Muscle layer of duodenum (tissue), 2 donors: ENCODE data around the gene NIPSNAP2.

ENCODE experiments used
- H3K27ac ChIP-seq: one replicate; pipeline ENCODE4 v1.7.0; 2013; ENCODE audit warnings: mild to moderate bottlenecking, low read length
- H3K27me3 ChIP-seq: one replicate; pipeline ENCODE4 v1.7.0; 2013; ENCODE audit warnings: low read depth, mild to moderate bottlenecking, control low read depth, low read length
- H3K36me3 ChIP-seq, 2 donors: one replicate each; pipeline ENCODE4 v1.7.0; 2013; ENCODE audit warnings: low read length in 2 of 2, control low read depth in 1 of 2, mild to moderate bottlenecking in 1 of 2; ENCODE audit not compliant: insufficient read depth in 2 of 2, control insufficient read depth in 1 of 2
- H3K4me1 ChIP-seq, 2 donors: one replicate each; pipeline ENCODE4 v1.7.0; 2013; ENCODE audit warnings: low read length in 2 of 2, mild to moderate bottlenecking in 2 of 2, control low read depth in 1 of 2, moderate library complexity in 1 of 2; ENCODE audit not compliant: insufficient read depth in 2 of 2, control insufficient read depth in 1 of 2
- H3K4me3 ChIP-seq, 2 donors: one replicate each; pipeline ENCODE4 v1.7.0; 2013; ENCODE audit warnings: low read length in 2 of 2, low read depth in 1 of 2, mild to moderate bottlenecking in 1 of 2
- H3K9me3 ChIP-seq, 2 donors: one replicate each; pipeline ENCODE4 v1.7.0; 2013; ENCODE audit warnings: low read length in 2 of 2, control low read depth in 1 of 2, mild to moderate bottlenecking in 1 of 2; ENCODE audit not compliant: control insufficient read depth in 1 of 2
- donor health status: healthy.

The NIPSNAP2 gene

DNA sequence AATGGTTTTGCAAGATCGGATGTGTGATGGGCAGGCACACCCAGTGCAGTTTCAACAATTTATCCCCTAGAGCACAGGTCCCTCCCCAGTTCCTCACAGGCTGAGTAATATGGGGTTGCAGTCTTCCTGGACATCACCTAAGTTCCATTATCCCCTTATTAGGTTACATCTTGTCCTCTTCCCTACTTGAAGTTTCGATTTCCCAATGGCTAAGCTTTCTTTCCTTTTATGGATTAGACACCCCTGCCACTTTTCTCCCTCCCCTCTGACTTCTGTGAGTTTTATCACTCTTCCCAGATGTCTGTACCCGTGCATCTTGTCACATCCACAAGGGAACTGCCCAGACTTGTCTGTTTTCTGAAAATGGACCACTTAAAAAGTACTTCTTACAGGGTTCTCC lies 2.4 kb upstream of the NIPSNAP2 start:
- Histone ChIP-seq H3K4me3 (no peak overlapping the region), H3K27me3 (no peaks in the 10 kb centered on the region), H3K36me3 (no peaks in the 10 kb centered on the region), H3K9me3 (no peaks in the 10 kb centered on the region), H3K4me1 (peaks cover 0 to 24% of the 10 kb centered on the region in 2 donors), H3K27ac (no peak overlapping the region)

DNA sequence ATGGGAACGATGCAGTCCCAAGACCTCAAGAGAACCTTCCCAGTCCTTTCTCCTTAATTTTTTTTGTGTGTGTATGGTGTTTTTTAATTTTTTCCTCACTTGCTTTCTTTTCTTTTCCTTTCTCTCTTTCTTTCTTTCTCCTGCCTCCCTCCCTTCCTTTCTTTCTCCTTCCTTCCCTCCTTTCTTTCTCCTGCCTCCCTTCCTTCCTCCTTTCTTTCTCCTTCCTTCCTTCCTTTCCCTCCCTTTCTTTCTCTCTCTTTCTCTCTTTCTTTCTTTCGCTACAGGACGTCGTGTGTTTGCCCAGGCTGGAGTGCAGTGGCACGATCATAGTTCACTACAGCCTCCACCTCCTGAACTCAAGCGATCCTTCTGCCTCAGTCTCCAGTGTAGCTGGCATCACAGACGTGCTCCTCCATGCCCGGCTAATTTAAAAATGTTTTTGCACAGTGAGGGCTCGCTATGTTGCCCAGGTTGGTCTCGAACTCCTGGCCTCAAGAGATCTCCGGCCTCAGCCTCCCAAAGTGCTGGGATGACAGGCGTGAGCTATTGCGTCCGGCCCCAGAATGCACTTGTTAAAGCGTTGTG lies 709 bp upstream of the NIPSNAP2 start:
- H3K4me1 ChIP-seq, result peaks cover 0 to 26% of the 10 kb centered on the region in 2 donors
- H3K27ac ChIP-seq, result peak overlapping the region; percentile 60
- H3K9me3 ChIP-seq, result no peaks in the 10 kb centered on the region
- no peaks in the 10 kb centered on the region for H3K36me3 ChIP-seq
- H3K4me3 ChIP-seq, result peak overlapping the region; percentile 44 to 62
- no peaks in the 10 kb centered on the region for H3K27me3 ChIP-seq

DNA sequence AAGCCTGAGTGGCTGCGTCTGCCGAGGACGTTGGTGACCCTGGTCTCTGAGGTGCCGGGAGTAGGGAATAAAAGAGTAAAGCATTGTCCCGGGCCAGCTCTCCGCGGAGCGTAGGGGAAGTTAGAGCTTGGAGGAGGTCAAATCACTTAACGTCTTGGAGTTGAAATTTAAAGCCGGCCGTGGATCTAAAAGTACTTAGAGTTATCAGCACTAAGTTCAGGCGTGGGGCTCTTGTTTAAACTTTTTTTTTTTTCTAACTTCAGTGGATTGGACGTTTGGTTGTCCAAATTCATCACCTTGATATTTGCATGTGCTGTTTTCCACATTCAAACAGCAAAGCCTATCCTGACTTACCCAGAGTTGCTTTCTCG lies 700 bp downstream of the NIPSNAP2 start:
- no peaks in the 10 kb centered on the region for H3K36me3 ChIP-seq
- H3K4me3 ChIP-seq, result peak overlapping the region; percentile 72 to 75
- peak overlapping the region; percentile 89 for H3K27ac ChIP-seq
- no peaks in the 10 kb centered on the region for H3K9me3 ChIP-seq
- peaks cover 0 to 26% of the 10 kb centered on the region in 2 donors for H3K4me1 ChIP-seq
- H3K27me3 ChIP-seq, result no peaks in the 10 kb centered on the region

DNA sequence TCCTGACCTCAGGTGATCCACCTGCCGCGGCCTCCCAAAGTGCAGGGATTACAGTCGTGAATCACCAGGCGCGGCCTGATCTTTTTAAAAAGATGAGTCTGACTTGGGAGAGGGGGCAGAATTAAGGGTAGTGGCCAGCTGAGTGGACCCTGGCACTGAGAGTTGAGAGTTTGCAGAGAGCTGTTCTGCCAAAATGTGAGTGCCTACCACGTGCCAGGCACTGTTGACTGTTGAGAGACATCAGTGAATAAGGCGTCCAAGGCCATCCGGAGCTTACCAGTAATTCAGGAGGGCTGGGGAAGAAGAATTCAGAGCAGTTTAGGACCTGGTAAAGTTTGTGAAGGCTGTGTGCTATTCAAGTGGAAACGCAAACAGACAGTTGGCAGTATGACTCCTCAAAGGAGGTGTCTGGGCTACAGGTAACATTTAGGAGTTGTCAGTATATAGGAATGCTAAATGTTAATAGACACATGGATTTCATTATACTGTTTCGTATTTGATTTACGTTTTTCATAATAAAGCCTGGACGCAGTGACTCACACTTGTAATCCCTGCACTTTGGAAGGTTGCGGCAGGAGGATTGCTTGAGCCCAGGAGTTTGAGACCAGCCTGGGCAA lies 1.5 kb downstream of the NIPSNAP2 start:
- Histone ChIP-seq H3K27ac (no peak overlapping the region), H3K4me1 (peaks cover 0 to 26% of the 10 kb centered on the region in 2 donors), H3K9me3 (no peaks in the 10 kb centered on the region), H3K36me3 (no peaks in the 10 kb centered on the region), H3K4me3 (peak overlapping the region in 1 of 2 donors; percentile 2), H3K27me3 (no peaks in the 10 kb centered on the region)

DNA sequence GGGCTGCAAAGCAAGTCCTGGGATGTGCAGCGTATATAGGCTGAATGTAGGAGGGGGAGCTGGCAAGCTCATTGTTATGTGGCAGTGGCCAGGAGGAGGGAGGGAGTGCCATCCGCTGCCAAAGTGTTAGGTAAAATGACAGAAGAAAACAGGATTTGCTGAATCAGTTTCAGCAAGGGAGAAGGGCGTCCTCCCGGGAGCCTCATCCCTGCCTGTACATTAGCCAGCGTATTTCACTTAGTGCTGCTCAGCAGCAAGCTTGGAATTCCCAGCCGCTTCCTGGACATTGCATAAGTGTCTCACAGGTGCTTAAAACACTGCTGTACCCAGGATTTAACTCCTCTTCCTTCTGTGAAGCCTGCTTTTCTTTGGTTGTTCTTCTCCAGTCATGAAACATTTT lies 2.5 kb downstream of the NIPSNAP2 start:
- Histone ChIP-seq H3K27me3 (no peaks in the 10 kb centered on the region), H3K9me3 (no peaks in the 10 kb centered on the region), H3K4me3 (no peak overlapping the region), H3K36me3 (no peaks in the 10 kb centered on the region), H3K27ac (no peak overlapping the region), H3K4me1 (peaks cover 0 to 26% of the 10 kb centered on the region in 2 donors)

DNA sequence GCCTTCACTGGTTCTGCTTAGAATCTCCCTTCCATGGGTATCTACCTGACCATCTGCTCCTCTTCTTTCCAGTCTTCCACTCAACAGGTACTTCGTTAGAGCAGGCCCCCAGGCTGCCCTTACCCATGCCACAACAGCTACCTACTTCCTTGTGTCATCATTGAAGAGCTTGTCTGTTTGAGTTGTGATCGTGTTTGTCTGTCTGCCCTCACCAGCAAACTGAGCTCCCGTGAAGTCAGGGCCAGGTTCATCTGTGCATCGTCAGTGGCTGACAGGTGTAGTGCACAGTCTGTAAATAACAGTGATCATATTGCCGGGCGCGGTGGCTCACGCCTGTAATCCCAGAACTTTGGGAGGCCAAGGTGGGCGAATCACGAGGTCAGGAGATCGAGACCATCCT lies 5.0 kb downstream of the NIPSNAP2 start:
- no peaks in the 10 kb centered on the region for H3K36me3 ChIP-seq
- H3K4me1 ChIP-seq, result peaks cover 0 to 19% of the 10 kb centered on the region in 2 donors
- H3K27me3 ChIP-seq, result no peaks in the 10 kb centered on the region
- no peaks in the 10 kb centered on the region for H3K9me3 ChIP-seq
- no peak overlapping the region for H3K4me3 ChIP-seq
- H3K27ac ChIP-seq, result no peak overlapping the region

DNA sequence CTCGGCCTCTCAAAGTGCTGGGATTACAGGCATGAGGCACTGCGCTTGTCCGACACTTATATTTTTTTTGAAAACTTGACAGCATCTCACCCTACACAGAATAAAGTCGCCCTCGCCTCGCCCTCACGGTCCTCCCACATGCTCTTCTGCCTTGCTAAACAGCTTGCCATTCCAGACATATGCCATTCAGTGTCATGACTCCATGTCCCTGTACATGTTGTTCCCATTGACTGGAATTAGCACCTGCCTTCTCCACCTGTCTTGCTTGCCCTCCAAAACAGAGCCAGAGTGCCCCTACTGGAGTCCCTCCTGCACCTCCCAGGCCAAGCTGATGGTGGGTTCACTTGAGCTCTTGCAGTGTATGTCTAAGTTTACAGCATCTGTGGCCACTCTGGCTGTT lies 6.2 kb downstream of the NIPSNAP2 start:
- H3K4me1 ChIP-seq, result peaks cover 0 to 17% of the 10 kb centered on the region in 2 donors
- no peak overlapping the region for H3K27ac ChIP-seq
- H3K4me3 ChIP-seq, result no peak overlapping the region

DNA sequence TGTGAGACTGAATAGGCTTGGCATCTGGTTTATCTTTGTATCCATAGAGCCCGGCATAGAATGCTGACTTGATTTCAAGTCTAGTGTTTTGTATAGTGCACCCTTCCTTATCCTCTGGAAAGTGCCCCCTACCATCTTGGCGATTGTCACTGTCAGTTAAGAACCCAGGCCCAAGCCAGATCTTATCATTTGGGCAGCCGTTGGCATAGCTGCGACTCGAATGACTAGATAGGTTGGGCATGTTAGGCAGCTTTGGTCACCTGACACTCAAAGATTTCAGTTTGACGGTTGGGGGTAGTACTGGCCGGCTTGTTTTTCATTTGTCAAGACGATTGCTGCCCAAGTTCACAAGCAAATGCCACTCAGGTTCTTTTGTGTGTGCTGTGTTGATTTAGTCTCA lies 6.6 kb downstream of the NIPSNAP2 start:
- H3K27ac ChIP-seq, result no peak overlapping the region
- H3K9me3 ChIP-seq, result no peaks in the 10 kb centered on the region
- H3K36me3 ChIP-seq, result no peaks in the 10 kb centered on the region
- H3K4me3 ChIP-seq, result no peak overlapping the region
- peaks cover 0 to 13% of the 10 kb centered on the region in 2 donors for H3K4me1 ChIP-seq
- H3K27me3 ChIP-seq, result no peaks in the 10 kb centered on the region

More for the DNA sequence above, 6.2 kb downstream of the NIPSNAP2 start:
- no peaks in the 10 kb centered on the region for H3K9me3 ChIP-seq
- no peaks in the 10 kb centered on the region for H3K27me3 ChIP-seq
- H3K36me3 ChIP-seq, result no peaks in the 10 kb centered on the region

DNA sequence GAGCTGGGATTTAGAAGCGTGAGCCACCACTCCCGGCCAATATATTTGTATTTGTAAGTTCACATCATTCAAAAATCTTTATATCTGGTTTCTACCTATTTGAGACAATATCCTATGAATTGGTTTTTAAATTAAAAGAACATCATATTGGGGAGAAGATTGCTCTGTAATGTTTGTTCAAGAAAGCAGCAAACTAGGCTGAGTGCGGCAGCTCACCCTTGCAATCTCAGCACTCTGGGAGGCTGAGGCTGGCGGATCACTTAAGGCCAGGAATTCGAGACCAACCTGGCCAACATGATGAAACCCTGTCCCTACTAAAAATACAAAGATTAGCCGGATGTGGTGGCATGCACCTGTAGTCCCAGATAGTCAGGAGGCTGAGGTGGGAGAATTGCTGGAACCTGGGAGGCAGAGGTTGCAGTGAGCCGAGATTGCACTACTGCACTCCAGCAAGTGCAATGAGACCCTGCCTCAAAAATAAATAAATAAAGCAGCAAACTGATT lies 9.4 kb downstream of the NIPSNAP2 start:
- H3K9me3 ChIP-seq, result no peaks in the 10 kb centered on the region
- H3K4me1 ChIP-seq, result peaks cover 0 to 7% of the 10 kb centered on the region in 2 donors
- no peaks in the 10 kb centered on the region for H3K27me3 ChIP-seq
- no peak overlapping the region for H3K4me3 ChIP-seq
- H3K27ac ChIP-seq, result no peak overlapping the region
- H3K36me3 ChIP-seq, result peaks cover 6 to 7% of the 10 kb centered on the region in 2 donors

DNA sequence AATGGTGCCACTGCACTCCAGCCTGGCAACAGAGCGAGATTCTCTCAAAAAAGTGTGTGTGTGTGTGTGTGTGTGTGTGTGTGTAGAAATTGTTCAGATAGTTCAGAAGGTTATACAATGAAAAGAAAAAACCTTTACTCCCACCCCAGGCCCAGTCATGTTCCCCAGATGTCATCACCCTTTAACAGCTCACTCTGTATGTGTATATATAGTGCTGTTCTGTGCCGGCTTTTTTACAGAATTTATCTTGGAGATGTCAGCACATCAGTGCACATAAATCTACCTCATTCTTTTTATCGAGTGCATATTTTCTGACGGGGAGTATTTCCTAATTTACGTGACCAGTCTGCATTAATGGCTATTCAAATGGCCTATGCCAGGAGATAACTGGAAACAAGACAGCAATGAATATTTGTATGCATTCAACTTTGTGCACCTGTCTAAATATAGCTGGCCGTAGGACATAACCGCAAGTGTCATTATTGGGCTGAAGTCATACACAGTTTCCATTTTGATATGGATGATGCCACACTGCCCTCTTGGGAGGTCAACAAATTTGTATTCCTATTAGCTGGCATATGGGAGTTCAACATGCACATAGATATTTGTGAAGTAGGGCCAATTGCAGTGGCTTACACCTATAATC lies 11.7 kb downstream of the NIPSNAP2 start:
- peaks cover 0 to 7% of the 10 kb centered on the region in 2 donors for H3K4me1 ChIP-seq
- no peaks in the 10 kb centered on the region for H3K9me3 ChIP-seq
- H3K27me3 ChIP-seq, result no peaks in the 10 kb centered on the region
- H3K4me3 ChIP-seq, result no peak overlapping the region
- H3K27ac ChIP-seq, result no peak overlapping the region
- H3K36me3 ChIP-seq, result peaks cover 27 to 30% of the 10 kb centered on the region in 2 donors

DNA sequence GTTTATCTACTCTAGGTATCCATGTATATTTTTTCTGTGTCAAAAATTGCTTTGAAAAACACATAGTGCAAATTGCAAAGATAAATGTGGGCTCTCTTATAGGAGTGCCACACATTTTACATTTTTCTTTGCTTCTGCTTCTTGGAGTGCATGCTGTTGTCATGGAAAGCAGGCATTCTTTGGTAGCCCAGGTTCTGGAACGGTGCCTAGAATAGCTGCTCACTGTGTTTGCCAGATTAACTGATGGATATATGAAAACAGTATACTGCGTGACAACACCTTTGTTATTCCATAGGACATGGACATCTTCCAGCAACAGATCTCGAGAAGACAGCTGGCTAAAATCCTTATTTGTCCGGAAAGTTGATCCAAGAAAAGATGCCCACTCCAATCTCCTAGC lies 13.4 kb downstream of the NIPSNAP2 start:
- Histone ChIP-seq H3K27ac (no peak overlapping the region), H3K4me3 (no peak overlapping the region), H3K4me1 (peaks cover 0 to 7% of the 10 kb centered on the region in 2 donors), H3K27me3 (no peaks in the 10 kb centered on the region), H3K36me3 (peaks cover 39 to 40% of the 10 kb centered on the region in 2 donors), H3K9me3 (no peaks in the 10 kb centered on the region)
